Cortex of kidney (tissue), 1 donor: ENCODE measurements around the gene RAB6A.
"Not testable (repeated sequence)": the region's sequence is repeated elsewhere in the genome, so short reads cannot be mapped to it uniquely, and the experiment has no call there.

Experiments used
- DNase-seq: peaks from one replicate; lab custom pipeline; 2025; lab: John Stamatoyannopoulos, UW

RAB6A gene

DNA sequence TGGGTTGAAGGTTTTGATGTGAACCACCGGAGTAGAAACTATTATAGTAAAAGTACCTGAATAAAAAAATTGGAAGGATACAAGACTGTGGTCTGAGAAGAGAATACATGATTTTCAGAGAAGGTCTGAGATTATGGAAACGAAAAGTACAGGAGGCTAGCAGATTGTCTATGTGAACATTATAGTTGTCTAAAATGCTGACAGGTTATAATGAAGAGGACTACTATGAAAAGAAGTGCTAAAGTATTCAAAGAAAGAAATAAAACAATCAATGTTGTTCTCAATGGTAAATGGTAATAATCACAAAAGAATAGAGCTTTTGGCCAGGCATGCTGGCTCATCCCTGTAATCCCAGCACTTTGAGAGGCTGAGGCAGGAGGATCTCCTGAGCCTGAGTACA, 34.0 kb downstream of the RAB6A start:
- DNase-seq, result no peak

- DNase-seq, result no peak
Observed at GRCh38 chr11:73717136-73717535, 43.7 kb downstream of the RAB6A start.

DNA sequence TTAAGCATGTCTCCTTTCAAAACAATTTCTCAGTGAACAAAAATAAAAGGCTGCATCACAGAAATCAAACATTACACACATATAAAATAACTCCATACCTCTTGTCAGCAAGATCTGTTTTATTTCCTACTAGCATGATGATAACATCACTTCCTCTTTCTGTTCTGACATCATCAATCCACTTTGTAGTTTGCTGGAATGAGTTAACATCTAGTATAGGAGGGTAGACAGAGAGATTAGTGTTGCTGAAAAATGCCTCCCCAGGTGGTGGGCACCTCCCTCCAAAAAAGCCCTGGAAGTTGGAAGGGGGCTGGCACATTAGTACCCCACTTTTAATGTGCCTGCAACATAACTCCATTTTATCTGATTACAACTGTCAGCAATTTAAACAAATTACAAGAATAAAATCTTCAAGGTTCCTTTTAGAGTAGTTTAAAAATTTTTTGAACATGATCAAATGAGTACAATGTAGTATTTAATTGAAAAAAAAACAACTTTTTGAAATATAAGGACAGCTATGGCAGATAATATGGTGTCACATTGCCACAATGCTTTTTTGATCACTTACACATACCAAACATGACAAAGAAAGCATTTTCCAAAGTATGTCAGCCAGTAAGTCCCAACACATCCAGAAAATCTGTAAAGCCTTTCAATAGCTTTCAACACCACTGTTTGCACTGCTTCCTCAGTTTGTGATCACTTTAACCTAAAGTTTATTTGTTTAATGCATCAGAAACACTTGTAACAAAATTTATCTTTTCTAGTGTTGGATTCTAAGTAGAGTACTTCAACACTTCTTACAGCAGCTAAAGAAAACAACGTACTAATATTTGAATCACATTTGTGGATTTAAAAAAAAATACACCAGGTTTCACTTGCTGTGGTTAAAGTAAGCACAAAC, 44.5 kb downstream of the RAB6A start:
- no peak for DNase-seq

DNA sequence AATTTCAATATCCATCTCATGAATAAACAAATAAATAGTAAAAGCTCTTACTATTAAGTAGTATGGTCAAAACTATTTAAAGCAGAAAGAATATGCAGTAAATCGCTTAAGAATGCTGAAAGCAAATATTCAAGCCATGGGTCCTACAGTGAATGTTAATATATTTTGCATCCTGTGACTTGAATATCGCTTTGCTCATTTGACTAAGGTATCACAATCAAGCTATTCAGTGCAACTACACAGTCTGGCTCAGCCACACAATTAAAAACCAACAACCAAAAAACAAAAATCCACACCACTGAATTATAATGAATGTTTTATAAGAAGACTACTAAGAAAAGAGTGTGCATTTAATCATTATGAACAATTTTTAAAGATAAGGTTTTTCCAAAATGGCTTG, 45.3 kb downstream of the RAB6A start:
- no peak for DNase-seq

DNA sequence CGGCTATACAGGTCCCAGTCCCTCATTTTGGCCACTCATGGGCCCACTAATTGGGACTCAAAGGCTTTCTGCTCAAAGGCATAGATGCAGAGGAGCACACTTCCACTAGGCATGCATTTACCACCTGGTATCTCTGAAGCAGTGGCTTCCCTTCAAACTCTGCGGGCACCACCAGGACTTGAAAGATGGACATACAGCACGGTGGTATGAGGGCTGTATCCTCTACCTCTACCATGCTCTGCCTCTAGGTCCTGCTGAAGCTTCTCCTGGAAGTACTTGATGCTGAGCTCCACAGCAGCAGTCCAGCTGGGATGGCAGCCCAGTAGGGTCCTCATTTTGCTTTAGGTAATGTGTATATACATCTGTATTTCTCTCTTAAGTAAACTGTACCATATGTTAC, 49.9 kb downstream of the RAB6A start:
- no peak for DNase-seq

GRCh38 chr11:73705053-73705452, 55.8 kb downstream of the RAB6A start:
- no peak for DNase-seq

DNA sequence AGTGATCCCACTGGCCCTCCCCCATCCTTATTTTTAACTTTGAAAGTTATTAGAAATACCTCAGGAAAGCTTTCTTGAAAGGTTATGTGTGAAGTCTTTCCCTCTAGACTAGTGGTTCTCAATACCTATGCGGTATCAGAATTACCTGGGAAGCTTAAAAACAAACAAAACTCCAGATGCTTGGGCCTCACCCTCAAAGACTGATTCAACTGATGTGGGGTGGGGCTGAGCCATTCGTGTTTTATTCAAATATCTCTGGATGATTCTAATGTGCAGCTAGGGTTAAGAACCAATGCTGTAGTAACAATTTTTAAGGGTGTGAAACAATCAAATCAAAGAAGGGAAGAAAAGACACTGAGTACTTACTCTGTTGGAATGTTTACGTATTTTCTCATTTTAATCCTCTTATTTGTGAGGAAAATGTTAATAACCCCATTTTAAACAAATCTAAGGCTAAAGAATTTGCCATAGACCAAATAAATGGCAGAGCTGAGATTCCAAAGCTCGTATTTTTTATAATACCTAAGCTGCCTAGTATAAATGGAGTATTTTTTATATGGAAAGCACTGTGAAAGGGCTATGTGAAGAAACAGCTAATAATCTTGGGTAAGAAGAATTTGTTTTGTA, 66.9 kb downstream of the RAB6A start:
- DNase-seq, result no peak

DNA sequence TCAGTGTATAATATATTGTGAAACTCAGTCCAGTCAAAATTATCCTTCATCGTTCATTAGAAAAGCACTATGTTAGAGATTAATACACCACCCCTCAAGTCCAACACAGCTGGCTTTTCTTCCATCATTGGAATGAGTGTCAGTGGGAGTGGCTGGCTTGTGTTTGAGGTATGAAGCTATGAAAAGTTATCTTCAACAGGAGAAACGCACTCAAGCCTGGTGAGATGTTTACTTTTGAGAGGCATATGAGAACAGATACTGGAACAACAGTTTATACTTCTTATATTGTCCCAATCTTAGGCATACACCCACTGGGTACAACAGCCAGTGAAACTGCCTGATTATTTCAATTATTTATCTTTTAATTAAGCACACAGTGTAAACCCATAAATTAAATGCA, 80.2 kb downstream of the RAB6A start:
- no peak for DNase-seq

GRCh38 chr11:73676552-73676951, 84.3 kb downstream of the RAB6A start:
- not testable (repeated sequence) for DNase-seq

GRCh38 chr11:73671701-73672100, 89.2 kb downstream of the RAB6A start:
- no peak for DNase-seq

DNA sequence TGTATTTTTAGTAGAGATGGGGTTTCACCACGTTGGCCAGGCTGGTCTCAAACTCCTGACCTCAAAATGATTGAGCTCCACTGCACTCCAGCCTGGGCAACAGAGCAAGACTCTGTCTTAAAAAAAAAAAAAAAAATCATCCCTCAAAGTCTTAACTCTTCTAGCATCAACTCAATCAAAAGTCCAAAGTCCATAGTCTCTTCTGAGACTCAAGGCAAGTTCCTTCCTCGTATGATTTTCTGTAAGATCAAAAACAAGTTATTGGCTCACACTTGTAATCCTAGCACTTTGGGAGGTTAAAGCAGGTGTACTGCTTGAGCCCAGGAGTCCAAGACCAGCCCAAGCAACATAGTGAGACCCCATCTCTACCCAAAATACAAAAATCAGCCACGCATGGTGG, 90.1 kb downstream of the RAB6A start:
- DNase-seq, result no peak

DNA sequence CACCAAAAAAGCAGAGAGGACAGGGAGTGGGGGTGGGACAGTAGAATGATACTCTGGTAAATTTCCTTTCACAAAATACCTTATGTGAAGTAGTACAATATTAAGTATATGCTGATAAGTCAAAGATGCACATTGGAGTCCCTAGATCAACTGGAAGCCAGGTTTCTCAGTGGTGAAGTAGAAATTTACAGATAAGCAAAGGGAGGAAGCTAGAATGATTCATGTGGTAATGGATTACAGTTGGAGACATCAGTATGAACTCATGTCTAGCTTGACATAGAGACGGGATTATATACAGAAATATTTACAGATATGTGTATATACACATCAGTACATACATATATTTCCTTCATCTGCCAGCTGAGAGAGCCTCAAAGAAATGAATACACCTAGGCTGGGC, 93.0 kb downstream of the RAB6A start:
- no peak for DNase-seq

DNA sequence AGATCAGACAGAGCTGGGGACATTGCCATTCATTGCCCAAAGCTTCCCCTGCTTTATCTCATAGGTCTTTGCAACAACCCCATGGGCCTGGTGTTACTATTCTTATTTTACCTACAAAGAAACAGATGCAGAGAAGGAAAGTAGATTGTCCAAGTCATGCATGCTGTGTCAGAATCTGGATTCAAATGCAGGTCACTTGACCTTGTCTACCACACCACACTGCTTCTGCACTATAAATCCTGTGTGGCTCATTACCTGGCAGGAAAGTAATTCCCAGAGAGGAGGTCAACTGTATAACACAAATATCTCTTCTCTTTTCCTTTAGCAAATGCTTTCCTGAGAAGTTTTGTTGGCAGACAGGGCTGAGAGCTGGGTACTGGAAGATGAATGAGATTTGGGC, 96.0 kb downstream of the RAB6A start:
- DNase-seq, result no peak

DNA sequence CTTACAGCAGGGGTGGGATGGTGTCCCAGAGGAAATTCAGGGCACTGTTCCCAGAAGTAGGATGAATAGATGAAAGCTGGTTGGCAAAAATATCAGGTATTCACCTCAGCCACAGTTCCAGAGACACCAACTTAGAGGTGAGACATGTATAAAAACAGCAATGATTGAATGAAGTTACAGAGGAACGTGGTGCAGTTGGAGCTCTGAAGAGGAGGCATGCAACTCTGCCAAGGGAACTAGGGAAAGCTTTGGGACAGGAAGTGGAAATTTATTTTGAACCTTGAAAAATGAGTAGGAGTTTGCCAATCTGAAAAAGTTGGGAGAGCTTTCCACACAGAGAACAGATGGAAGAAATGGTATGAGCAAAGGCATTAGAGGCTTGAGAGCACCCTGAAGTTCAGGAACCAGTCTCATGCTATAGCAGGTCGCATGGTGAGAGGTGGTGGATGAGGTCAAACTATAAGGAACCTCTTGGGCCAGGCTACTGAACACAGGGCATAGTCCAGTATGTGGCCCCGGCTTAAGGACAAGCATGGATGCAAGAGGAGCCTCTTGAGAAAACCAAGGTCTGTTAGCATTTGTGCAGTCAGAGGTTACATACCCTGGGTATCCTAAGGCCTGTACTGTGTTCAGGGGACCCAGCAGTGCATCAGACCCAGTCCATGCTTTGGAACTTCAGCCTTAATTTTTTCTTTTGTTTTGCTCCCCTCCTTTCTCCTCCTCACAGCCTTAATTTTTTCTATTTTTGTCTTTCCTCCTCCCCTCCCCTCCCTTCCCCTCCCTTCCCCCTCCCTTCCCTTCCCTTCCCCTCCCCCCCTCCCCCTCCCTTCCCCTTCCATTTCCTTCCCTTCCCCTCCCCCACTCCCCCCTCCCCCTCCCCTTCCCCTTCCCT, 97.0 kb downstream of the RAB6A start:
- no peak for DNase-seq

- DNase-seq, result no peak
Observed at GRCh38 chr11:73662445-73663157, 98.3 kb downstream of the RAB6A start.

DNA sequence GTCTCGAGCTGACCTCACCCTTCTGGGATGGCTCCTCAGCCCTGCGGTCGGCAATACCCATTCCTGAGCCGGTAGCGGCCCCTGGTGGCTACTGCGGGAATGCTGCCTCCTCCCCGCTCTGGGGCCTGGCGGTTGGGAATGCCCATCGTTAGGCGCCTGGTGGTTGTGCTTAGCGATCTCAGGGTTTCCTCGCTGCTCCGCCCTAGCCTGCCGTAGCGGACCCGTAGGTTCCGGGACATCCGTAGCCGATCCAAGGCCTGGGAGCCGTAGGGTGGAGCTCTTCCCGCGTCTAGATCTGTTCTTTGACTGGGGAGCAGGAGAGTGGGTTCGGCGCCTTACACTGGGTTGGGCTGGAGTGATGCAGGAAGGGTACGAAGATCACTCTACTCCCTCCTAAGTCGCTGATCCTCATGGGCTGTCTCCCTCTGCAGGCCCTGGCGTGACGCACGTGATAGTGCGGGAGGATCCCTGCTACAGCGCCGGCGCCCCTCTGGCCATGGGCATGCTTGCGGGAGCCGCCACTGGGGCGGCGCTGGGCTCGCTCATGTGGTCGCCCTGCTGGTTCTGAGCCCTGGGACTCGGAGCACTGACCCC, 99.7 kb downstream of the RAB6A start:
- no peak for DNase-seq

- DNase-seq, result no peak
Observed at GRCh38 chr11:73660497-73661034, 100.3 kb downstream of the RAB6A start.

DNA sequence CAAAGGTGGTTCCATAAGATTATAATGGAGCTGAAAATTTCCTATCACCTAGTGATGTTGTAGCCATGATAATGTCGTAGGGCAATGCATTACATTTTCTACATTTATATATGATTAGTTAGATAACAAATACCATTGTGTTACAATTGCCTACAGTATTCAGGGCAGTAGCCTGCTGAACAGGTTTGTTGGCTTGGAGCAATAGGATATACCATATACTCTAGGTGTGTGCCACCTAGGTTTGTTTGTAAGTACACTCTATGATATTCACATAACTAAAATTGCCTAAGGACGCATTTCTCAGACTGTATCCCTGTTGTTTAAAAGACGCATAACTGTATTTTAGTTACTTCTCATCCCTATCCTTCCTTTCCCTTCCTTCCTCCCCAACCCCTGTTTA, 100.9 kb downstream of the RAB6A start:
- DNase-seq, result no peak

- no peak for DNase-seq
Observed at GRCh38 chr11:73656985-73657384, 103.9 kb downstream of the RAB6A start.

DNA sequence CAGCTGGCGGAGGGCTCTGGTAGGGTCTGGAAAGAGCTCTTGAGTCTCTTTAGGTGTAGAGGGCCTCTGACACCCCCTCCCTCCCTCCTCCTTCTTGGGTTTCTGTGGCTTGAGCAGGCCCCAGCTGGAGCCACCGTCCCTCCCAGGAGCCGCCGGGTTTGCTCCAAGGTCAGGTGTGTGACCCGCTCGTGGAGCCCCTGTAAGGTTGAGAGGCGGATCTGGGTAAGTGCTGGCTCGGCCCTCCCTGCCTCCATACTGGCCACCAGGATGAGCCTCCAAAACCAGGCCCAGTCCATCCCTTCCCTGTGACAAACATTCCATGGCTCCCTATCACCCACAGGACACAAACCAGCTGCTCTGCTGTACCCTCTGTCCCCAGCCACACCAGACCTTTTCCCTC, 105.2 kb downstream of the RAB6A start:
- no peak for DNase-seq

- DNase-seq, result no peak
Observed at GRCh38 chr11:73654482-73655021, 106.3 kb downstream of the RAB6A start.
